DND-41 (cell line): ENCODE data around the gene CREB3L2.
A peak's percentile ranks its signal among the peaks of the same experiment; 100 is the strongest.

ENCODE experiments used
- ATAC-seq: fragments of 200-7000 bp; cut with Tn5 transposase; 3 replicates; pipeline ENCODE4 v1.9.1; 2021; ENCODE audit warnings: low read depth; ENCODE audit not compliant: insufficient read depth
- DNase-seq: peaks from one replicate; pipeline ENCODE4 v3.0.0-alpha.2; 2020
- H2AFZ ChIP-seq: 2 replicates; pipeline ENCODE4 v1.6.0; 2012; ENCODE audit warnings: low read depth, low read length
- H3K27ac ChIP-seq: 2 replicates; pipeline ENCODE4 v1.5.1; 2012; ENCODE audit warnings: low read length, inconsistent platforms
- H3K27me3 ChIP-seq: fragments of 200-600 bp; sonication (generic); 2 replicates; pipeline ENCODE4 v1.6.0; 2012; ENCODE audit warnings: low read length, mild to moderate bottlenecking, inconsistent platforms; ENCODE audit not compliant: insufficient read depth, poor library complexity
- H3K36me3 ChIP-seq: 2 replicates; pipeline ENCODE4 v1.5.1; 2012; ENCODE audit warnings: low read length, inconsistent platforms; ENCODE audit not compliant: insufficient read depth
- H3K4me1 ChIP-seq: 2 replicates; pipeline ENCODE4 v1.5.1; 2012; ENCODE audit warnings: mild to moderate bottlenecking, low read length; ENCODE audit not compliant: insufficient read depth
- H3K4me2 ChIP-seq: 2 replicates; pipeline ENCODE4 v1.6.0; 2012; ENCODE audit warnings: mild to moderate bottlenecking, moderate library complexity, low read length, inconsistent platforms; ENCODE audit not compliant: insufficient read depth
- H3K4me3 ChIP-seq, 2 experiments: fragments of 200-600 bp in 1 of 2; shearing (Covaris generic) in 1 of 2; 2 replicates each; pipeline ENCODE4 v1.5.1; 2012 to 2016; ENCODE audit warnings: inconsistent platforms in 2 of 2, low read length in 2 of 2, mild to moderate bottlenecking in 2 of 2, low read depth in 1 of 2, moderate library complexity in 1 of 2
- H3K79me2 ChIP-seq: 2 replicates; pipeline ENCODE4 v1.6.0; 2012; ENCODE audit warnings: low read length, inconsistent platforms; ENCODE audit not compliant: insufficient read depth
- H3K9ac ChIP-seq: 2 replicates; pipeline ENCODE4 v1.6.0; 2012; ENCODE audit warnings: low read depth, mild to moderate bottlenecking, inconsistent platforms, low read length, moderate library complexity
- H3K9me3 ChIP-seq: 2 replicates; pipeline ENCODE4 v1.5.1; 2012; ENCODE audit warnings: low read length, moderate library complexity, mild to moderate bottlenecking, inconsistent platforms; ENCODE audit not compliant: insufficient read depth, severe bottlenecking
- H4K20me1 ChIP-seq: 2 replicates; pipeline ENCODE4 v1.6.0; 2012; ENCODE audit warnings: low read length; ENCODE audit not compliant: insufficient read depth
- EZH2 ChIP-seq: IDR thresholded peaks from 3 replicates; pipeline ENCODE4 v1.6.1; 2012; ENCODE audit warnings: borderline replicate concordance, low read depth, mild to moderate bottlenecking, moderate library complexity, low read length, inconsistent platforms; ENCODE audit not compliant: severe bottlenecking
- TF ChIP-seq, protein P1 (sequence below): IDR thresholded peaks from 2 replicates; pipeline ENCODE4 v1.5.1; 2012; ENCODE audit warnings: borderline replicate concordance, low read length, moderate library complexity, mild to moderate bottlenecking; ENCODE audit not compliant: poor library complexity, severe bottlenecking; ENCODE audit errors: extremely low read depth

The CREB3L2 gene

DNA sequence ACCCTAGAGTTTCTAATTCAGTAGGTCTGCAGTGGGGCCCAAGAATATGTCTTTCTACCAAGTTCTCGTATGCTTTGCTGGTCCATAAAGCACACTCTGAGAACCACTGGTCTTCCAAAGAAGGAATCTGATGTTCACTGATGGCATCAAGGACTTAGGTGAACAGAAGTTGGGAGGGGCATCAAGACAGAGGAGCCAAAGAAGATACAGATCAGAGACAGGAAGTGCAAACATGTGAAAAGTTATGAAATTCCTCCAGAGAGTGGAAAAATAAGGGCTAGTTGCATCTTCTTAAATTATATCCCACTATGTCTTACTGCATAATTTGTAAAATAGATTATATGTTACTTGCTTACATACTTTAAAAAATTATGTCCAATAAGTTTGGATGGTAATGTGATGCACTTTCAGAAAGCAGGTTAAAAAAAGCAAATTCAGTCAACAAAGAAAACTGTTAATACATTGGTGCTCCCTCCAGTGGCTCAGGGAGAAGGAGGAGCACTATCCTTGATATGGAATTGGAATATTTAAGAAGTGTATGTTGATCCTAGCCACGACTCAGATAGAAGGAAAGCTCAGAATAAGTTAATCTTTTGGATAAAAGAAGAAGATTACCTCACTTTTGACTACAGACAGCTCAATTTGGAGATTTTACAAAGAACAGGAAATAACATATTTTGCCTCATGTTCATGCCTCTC is 35.8 kb downstream of the CREB3L2 start:
- Histone ChIP-seq H3K27me3 (no peaks in the 10 kb centered on the region), H3K36me3 (no peaks in the 10 kb centered on the region), H3K9ac (no peak overlapping the region), H3K4me2 (no peak overlapping the region), H3K9me3 (no peaks in the 10 kb centered on the region), H3K79me2 (no peaks in the 10 kb centered on the region), H3K27ac (no peak overlapping the region), H3K4me1 (no peaks in the 10 kb centered on the region; the same call in 1 of the 2 replicates), H2AFZ (no peak overlapping the region), H3K4me3 (no peak overlapping the region), H4K20me1 (no peaks in the 10 kb centered on the region; the same call in 1 of the 2 replicates)
- 0 out of 3 replicates have a peak, but pooled peaks have one; percentile 44 for ATAC-seq
- TF ChIP-seq EZH2 = no peak
- no peak for DNase-seq

DNA sequence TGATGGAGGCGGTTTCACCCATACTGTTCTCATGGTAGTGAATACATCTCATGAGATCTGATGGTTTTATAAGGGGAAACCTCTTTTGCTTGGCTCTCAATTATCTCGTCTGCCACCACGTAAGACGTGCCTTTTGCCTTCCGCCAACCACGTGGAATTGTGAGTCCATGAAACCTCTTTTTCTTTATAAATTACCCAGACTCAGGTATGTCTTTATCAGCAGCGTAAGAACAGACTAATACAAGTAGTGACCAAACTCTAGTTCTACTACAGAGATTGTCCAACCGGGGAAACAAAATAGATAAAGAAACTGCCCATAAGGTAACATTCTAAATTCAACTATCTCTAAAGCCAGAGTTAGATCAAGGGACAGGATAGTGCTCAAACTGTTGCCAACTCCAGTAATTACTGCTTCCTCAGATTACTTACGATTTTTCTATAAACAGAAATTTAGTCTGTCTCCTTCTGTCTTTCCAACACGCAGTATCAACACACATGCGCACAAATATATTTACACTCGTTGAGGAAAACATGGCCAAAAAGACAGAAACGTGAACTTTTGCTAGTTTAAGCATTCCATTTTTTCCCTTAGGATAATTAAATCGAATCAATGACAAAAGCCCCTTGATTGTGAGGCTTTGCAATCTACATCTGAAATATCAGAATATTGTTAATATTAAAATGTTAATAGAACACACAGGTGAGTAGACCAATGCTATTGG is 36.9 kb downstream of the CREB3L2 start:
- no peaks in the 10 kb centered on the region; the same call in 1 of the 2 replicates for H3K4me1 ChIP-seq
- H3K9ac ChIP-seq = no peak overlapping the region
- no peaks in the 10 kb centered on the region for H3K27me3 ChIP-seq
- DNase-seq (no peak), ATAC-seq (no peak)
- TF ChIP-seq EZH2 = no peak
- TF ChIP-seq, protein P1, sequence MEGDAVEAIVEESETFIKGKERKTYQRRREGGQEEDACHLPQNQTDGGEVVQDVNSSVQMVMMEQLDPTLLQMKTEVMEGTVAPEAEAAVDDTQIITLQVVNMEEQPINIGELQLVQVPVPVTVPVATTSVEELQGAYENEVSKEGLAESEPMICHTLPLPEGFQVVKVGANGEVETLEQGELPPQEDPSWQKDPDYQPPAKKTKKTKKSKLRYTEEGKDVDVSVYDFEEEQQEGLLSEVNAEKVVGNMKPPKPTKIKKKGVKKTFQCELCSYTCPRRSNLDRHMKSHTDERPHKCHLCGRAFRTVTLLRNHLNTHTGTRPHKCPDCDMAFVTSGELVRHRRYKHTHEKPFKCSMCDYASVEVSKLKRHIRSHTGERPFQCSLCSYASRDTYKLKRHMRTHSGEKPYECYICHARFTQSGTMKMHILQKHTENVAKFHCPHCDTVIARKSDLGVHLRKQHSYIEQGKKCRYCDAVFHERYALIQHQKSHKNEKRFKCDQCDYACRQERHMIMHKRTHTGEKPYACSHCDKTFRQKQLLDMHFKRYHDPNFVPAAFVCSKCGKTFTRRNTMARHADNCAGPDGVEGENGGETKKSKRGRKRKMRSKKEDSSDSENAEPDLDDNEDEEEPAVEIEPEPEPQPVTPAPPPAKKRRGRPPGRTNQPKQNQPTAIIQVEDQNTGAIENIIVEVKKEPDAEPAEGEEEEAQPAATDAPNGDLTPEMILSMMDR = no peak
- no peaks in the 10 kb centered on the region; the same call in 1 of the 2 replicates for H4K20me1 ChIP-seq
- H3K4me2 ChIP-seq = no peak overlapping the region
- no peak overlapping the region for H3K27ac ChIP-seq
- H3K36me3 ChIP-seq = no peaks in the 10 kb centered on the region
- H2AFZ ChIP-seq = no peak overlapping the region
- H3K79me2 ChIP-seq = no peaks in the 10 kb centered on the region
- H3K9me3 ChIP-seq = no peaks in the 10 kb centered on the region
- H3K4me3 ChIP-seq = no peak overlapping the region

DNA sequence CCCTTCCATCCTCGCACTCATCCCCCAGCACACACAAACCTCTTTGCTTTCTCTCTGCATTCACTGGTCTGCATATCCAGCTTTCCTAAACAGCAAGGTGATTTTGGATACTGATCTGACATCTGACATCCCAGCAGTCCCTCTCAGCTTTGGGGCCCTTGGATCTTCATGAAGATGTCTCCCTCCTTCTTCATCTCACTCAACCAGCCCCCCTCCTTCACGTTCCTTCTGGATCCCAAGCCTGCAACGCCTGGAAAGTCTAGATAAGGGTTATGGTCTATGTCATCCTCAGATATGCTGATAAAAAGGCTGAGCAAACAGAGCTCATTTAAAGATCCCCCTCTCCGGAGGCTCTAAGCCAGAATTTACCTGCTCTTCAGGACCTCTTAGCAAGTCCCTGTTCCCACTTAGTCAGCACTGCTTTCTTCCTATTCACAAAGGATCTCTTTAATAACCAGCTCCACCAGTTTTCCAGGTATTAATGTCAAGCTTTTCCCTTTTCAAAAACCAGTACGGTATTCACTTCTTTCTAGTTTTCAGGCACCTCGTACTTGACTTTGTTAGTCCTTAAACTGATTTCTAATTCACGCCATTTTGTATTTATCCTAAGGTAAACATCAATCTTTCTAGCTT is 38.9 kb downstream of the CREB3L2 start:
- TF ChIP-seq, protein P1 = no peak
- TF ChIP-seq EZH2 = no peak
- Histone ChIP-seq H3K27me3 (no peaks in the 10 kb centered on the region), H4K20me1 (no peaks in the 10 kb centered on the region; the same call in 1 of the 2 replicates), H2AFZ (no peak overlapping the region), H3K79me2 (no peaks in the 10 kb centered on the region), H3K4me3 (no peak overlapping the region), H3K36me3 (no peaks in the 10 kb centered on the region), H3K9me3 (no peaks in the 10 kb centered on the region), H3K27ac (no peak overlapping the region), H3K4me2 (no peak overlapping the region), H3K4me1 (no peaks in the 10 kb centered on the region; the same call in 1 of the 2 replicates), H3K9ac (no peak overlapping the region)
- DNase-seq = no peak
- ATAC-seq = no peak

DNA sequence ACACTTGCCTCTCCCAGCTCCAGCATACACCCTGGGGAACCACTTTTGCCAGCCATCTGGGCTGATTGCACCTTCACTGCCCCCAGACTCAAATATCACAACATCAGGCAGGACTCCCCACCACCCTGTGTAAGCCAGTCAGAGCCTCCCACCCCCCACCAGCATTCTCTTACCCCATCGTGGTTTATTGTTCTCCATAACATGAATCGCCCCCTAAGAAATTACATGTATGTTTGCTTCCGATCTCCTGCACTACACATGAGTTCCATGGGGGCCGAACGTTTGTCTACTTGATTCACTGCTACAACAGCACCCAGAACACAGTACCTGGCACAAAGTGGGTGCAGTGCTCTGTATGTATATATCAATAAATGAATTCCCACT is 39.4 kb downstream of the CREB3L2 start:
- no peaks in the 10 kb centered on the region; the same call in 1 of the 2 replicates for H3K4me1 ChIP-seq
- no peaks in the 10 kb centered on the region for H3K27me3 ChIP-seq
- H2AFZ ChIP-seq = no peak overlapping the region
- no peaks in the 10 kb centered on the region for H3K9me3 ChIP-seq
- DNase-seq (no peak), ATAC-seq (no peak)
- H3K79me2 ChIP-seq = no peaks in the 10 kb centered on the region
- no peaks in the 10 kb centered on the region for H4K20me1 ChIP-seq
- H3K4me2 ChIP-seq = no peak overlapping the region
- TF ChIP-seq, protein P1 = no peak
- TF ChIP-seq EZH2 = no peak
- no peak overlapping the region for H3K27ac ChIP-seq
- H3K36me3 ChIP-seq = no peaks in the 10 kb centered on the region
- H3K9ac ChIP-seq = no peak overlapping the region
- no peak overlapping the region for H3K4me3 ChIP-seq
